GM12872 (cell line): ENCODE data around the gene CD164L2.

Source experiments
- CTCF ChIP-seq: IDR thresholded peaks from 3 replicates; pipeline ENCODE4 v1.5.1; 2011; ENCODE audit warnings: low read depth, mild to moderate bottlenecking, low read length, moderate library complexity; ENCODE audit not compliant: insufficient read depth

CD164L2 gene

GRCh38 chr1:27395441-27396195, 12.5 kb upstream of the CD164L2 start:
- peak; percentile 92 for TF ChIP-seq CTCF

DNA sequence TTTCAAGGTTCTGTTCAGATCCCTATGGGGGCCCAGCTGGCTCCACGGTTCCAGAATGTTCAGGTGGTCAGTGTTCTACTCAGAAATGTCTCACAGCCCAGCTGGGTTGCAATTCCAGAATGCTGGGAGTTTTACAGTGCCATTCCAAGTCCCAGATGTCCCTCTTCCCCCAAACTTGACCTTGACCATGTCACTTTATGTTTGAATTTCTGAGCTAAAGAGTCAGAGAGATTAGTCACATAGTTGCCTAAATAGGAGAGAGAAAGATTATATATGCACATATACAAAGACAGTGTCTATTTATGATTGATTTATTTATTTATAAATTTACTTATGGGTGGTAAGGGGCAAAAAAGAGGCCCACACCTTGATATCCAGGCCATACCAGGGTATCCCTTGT, 11.8 kb upstream of the CD164L2 start:
- TF ChIP-seq CTCF: no peak

GRCh38 chr1:27394282-27394658, 11.1 kb upstream of the CD164L2 start:
- TF ChIP-seq CTCF: no peak

DNA sequence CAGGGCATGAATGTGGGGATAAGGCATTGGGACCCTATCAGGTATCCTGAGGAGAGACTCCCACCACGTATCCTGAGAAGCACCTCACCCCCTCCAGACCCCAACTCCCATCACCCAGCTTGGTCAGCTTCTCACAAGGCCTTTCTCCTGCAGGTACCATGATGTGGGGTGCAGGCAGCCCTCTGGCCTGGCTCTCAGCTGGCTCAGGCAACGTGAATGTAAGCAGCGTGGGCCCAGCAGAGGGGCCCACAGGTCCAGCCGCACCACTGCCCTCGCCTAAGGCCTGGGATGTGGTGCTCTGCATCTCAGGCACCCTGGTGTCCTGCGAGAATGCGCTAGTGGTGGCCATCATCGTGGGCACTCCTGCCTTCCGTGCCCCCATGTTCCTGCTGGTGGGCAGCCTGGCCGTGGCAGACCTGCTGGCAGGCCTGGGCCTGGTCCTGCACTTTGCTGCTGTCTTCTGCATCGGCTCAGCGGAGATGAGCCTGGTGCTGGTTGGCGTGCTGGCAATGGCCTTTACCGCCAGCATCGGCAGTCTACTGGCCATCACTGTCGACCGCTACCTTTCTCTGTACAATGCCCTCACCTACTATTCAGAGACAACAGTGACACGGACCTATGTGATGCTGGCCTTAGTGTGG, 10.6 kb upstream of the CD164L2 start:
- TF ChIP-seq CTCF: no peak

DNA sequence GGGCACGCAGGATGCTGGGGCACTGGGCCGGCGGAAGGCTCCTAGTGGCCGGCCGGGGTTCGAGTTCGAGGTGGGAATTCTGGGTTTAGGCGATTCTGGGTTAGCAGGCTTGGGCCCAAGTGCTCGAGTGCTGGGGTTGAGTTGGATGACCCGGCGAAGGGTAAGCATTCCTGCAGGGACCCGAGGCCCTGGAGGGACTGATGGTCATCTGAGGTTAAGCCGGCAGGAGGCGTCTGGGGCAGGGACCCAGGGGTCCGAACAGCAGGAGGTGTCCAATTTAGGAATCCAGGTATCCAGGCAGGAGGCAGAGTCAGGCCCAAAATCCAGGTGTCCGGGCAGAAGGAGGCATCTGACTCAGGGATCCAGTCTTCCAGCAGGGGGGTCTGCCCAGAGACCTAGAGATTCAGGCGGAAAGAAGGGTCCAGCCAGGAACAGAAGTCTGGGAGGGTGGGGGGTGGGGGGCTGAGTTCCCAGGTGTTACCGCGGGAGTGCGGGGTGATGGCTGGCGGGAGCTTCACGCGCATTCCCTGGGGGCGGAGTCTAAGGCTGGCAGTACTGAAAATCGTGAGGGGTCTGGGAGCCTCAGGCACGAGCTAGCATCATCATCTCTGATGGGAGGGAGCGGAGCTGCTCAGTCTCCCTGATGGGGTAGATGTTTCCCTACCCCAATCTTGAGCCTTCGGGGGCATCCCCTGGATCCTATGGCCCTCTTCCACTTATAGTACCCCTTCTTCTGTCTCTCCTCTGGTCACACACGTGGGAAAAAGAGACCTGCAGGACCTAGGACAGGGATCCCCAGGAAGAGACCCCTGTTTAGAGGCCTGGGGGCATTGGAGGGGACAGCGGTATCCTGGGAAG, 9.9 kb upstream of the CD164L2 start:
- peak; percentile 46 for TF ChIP-seq CTCF

GRCh38 chr1:27392096-27392777, 9.1 kb upstream of the CD164L2 start, which contains the start of gene GPR3:
TSS of gene GPR3 (plus strand) at chr1:27392622. CDS start at chr1:27393799, 1,177 bp downstream.
- peak; percentile 48 for TF ChIP-seq CTCF
